ENCODE measurements around the gene LCE2B.

Gene LCE2B

DNA sequence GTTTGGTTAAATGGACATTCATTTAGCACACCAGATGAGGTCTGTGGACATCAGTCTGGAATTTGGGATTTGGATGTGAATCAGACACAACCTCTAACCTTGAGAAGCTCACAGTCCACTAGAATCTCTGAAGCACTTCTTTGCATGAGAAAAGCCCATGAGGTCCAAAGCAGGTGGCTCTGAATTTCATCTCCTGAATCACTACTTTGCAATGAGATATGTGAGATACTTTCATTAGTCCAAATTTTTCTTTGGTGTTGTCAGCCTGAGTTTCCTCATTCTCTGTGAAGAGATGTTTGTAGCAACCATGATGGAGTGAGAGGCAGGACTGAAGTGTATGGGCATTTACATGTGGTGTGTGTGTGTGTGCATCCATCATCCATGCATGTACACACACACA is 39.3 kb upstream of the LCE2B start:
- H3K9me2 ChIP-seq (replicated peaks; ENCODE audit: insufficient read depth, low read length) = no peaks in the 10 kb centered on the region
- H3K79me2 ChIP-seq (ENCODE audit: low read length) = no peaks in the 10 kb centered on the region
- H3K27me3 ChIP-seq (replicated peaks; ENCODE audit: insufficient read depth, low read length) = no peaks in the 10 kb centered on the region
- H2AFZ ChIP-seq (ENCODE audit: low read length) = no peak overlapping the region
- H3F3A ChIP-seq (ENCODE audit: insufficient read depth, low read length) = no peaks in the 10 kb centered on the region
- no peak overlapping the region for H3K4me2 ChIP-seq (ENCODE audit: low read depth, low read length)
- TF ChIP-seq EZH2phosphoT487 (IDR thresholded peaks at IDR 0.05; ENCODE audit: low read length) (no peak), CTCF (IDR thresholded peaks at IDR 0.05; ENCODE audit: low read length) (no peak), EZH2 (optimal IDR thresholded peaks at IDR 0.05; ENCODE audit: low read depth, low read length) (no peak)
- H3K9ac ChIP-seq (ENCODE audit: low read length) = no peak overlapping the region
- H3K4me1 ChIP-seq (ENCODE audit: low read length) = no peaks in the 10 kb centered on the region
- no peaks in the 10 kb centered on the region for H3K36me3 ChIP-seq (replicated peaks; ENCODE audit: insufficient read depth, low read length)
- H3K4me3 ChIP-seq (ENCODE audit: low read length) = no peak overlapping the region
- H3K9me3 ChIP-seq (replicated peaks; ENCODE audit: insufficient read depth, low read length) = no peaks in the 10 kb centered on the region
- no peaks in the 10 kb centered on the region for H4K20me1 ChIP-seq (ENCODE audit: insufficient read depth, low read length)
- DNase-seq = no peak
- H3K27ac ChIP-seq (ENCODE audit: low read length) = no peak overlapping the region

DNA sequence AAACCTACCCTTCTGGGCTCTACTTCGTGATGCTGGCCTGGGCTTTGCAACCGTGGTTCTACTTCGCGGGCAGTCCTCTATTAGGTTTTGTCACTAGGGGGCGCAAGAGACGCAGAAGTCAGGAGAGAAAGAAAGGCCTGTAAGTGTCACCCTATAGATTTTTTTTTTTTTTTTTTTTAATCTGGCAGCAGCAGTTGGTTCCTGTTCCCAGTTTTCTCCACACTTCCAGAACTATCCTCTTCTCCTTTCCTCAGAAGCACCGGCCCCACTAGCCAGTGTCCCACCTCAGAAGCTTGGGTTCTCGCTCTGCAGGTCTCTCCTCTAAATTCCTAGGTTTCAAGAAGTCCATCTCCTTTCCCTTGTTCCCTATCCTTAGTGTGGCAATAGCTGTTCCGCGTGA is 31.8 kb upstream of the LCE2B start:
- H3K27me3 ChIP-seq (replicated peaks; ENCODE audit: insufficient read depth, low read length) = no peaks in the 10 kb centered on the region
- H2AFZ ChIP-seq (ENCODE audit: low read length) = peak overlapping the region; percentile 41
- H3K79me2 ChIP-seq (ENCODE audit: low read length) = no peaks in the 10 kb centered on the region
- no peaks in the 10 kb centered on the region for H4K20me1 ChIP-seq (ENCODE audit: insufficient read depth, low read length)
- H3K36me3 ChIP-seq (replicated peaks; ENCODE audit: insufficient read depth, low read length) = no peaks in the 10 kb centered on the region
- no peaks in the 10 kb centered on the region for H3K9me2 ChIP-seq (replicated peaks; ENCODE audit: insufficient read depth, low read length)
- H3K4me3 ChIP-seq (ENCODE audit: low read length) = no peak overlapping the region
- H3K4me1 ChIP-seq (ENCODE audit: low read length) = no peaks in the 10 kb centered on the region
- peak overlapping the region; percentile 27; the same call in 1 of the 2 replicates for H3K4me2 ChIP-seq (ENCODE audit: low read depth, low read length)
- no peak overlapping the region for H3K9ac ChIP-seq (ENCODE audit: low read length)
- H3K27ac ChIP-seq (ENCODE audit: low read length) = no peak overlapping the region
- DNase-seq = peak; percentile 81
- no peaks in the 10 kb centered on the region for H3F3A ChIP-seq (ENCODE audit: insufficient read depth, low read length)
- TF ChIP-seq EZH2 (optimal IDR thresholded peaks at IDR 0.05; ENCODE audit: low read depth, low read length) = no peak
- peak; percentile 95 for TF ChIP-seq CTCF (IDR thresholded peaks at IDR 0.05; ENCODE audit: low read length)
- TF ChIP-seq EZH2phosphoT487 (IDR thresholded peaks at IDR 0.05; ENCODE audit: low read length) = no peak
- H3K9me3 ChIP-seq (replicated peaks; ENCODE audit: insufficient read depth, low read length) = no peaks in the 10 kb centered on the region

- Histone ChIP-seq H3K9me3 (replicated peaks; ENCODE audit: insufficient read depth, low read length) (no peaks in the 10 kb centered on the region), H3K27ac (ENCODE audit: low read length) (no peak overlapping the region), H4K20me1 (ENCODE audit: insufficient read depth, low read length) (no peaks in the 10 kb centered on the region), H2AFZ (ENCODE audit: low read length) (no peak overlapping the region), H3K9ac (ENCODE audit: low read length) (no peak overlapping the region), H3K9me2 (replicated peaks; ENCODE audit: insufficient read depth, low read length) (no peaks in the 10 kb centered on the region), H3F3A (ENCODE audit: insufficient read depth, low read length) (no peaks in the 10 kb centered on the region), H3K4me2 (ENCODE audit: low read depth, low read length) (no peak overlapping the region), H3K4me3 (ENCODE audit: low read length) (no peak overlapping the region), H3K4me1 (ENCODE audit: low read length) (no peaks in the 10 kb centered on the region), H3K27me3 (replicated peaks; ENCODE audit: insufficient read depth, low read length) (no peaks in the 10 kb centered on the region), H3K79me2 (ENCODE audit: low read length) (no peaks in the 10 kb centered on the region), H3K36me3 (replicated peaks; ENCODE audit: insufficient read depth, low read length) (no peaks in the 10 kb centered on the region)
- no peak for DNase-seq
- TF ChIP-seq EZH2 (optimal IDR thresholded peaks at IDR 0.05; ENCODE audit: low read depth, low read length) = no peak
- no peak for TF ChIP-seq EZH2phosphoT487 (IDR thresholded peaks at IDR 0.05; ENCODE audit: low read length)
- TF ChIP-seq CTCF (IDR thresholded peaks at IDR 0.05; ENCODE audit: low read length) = no peak
Measured at GRCh38 chr1:152656459-152656858, 29.5 kb upstream of the LCE2B start.
